Measurements from ENCODE around the gene FCRL1.

The FCRL1 gene

DNA sequence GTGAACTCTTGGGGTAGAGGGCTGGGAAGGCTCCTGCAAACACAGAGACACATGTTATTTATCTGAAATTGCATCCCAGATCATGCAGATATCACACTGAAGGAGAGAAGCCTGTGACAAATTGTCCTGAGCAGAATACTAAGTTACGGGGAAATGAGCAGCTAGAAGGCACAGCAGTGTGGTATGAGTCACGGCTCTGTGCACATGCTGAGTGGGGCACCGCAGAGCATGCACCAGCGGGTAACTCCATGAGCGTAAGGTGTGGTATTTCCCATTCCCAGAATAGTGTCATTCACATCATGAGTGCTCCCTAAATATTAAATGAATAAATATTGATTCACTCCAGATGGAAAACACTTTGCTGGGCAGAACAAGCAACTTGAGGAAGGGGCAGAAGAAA lies 21.7 kb downstream of the FCRL1 start:
- no peak for DNase-seq

DNA sequence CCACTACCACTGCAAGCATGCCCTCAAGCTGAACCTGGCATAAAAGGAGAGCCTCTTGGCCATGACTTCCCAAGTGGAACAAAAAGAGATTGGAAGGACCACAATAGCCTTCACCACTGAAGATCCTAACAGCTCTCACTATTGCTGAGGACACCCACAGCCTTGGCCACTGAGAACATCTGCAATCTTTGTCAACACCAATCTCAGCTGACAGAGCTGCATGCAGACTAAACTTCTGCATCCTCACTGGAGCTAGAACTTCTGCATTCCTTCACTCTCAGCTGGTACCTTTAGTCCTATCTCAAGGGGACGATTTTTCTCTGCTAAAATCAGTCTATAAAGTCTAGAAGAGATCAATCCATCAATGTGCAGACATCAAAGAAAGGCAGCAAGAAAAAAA lies 34.7 kb downstream of the FCRL1 start:
- no peak for DNase-seq

DNA sequence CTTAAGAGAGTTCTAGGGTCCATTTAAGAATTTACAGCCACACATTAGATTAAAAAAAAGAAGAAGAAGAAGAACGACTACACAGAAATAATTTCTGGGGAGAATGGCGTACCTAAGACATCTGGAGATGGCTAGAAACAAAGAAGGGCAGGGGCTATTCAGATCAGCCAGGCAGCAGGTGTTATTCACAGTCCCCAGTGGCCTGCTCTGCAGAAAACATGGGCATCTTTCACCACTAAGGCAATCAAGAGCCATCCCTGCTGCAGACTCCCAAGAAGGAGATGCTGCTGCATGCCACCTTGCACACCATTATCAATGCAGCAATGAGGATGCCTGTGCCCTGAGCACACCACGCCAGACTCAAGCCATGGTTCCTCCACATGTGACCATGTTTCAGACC lies 35.1 kb downstream of the FCRL1 start:
- DNase-seq: no peak

DNA sequence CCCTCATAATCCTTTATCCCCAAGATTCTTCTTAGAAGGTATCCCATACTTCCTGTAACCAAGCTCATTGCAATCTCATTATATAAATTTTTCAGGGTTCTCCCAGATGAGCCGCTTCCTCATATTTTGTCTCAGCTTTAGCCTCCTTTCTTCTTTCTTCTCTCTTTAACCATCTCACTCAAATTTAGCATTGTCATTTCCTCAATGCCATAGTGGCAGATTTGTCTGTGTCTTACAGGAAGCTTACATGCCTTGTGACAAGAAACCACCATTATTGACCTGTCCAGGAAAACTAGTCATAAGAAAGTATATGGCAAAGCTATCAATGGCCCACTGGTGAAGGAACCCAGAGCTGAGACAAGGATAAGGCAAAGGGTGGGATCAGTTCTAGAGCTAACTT lies 37.0 kb downstream of the FCRL1 start:
- no peak for DNase-seq

DNA sequence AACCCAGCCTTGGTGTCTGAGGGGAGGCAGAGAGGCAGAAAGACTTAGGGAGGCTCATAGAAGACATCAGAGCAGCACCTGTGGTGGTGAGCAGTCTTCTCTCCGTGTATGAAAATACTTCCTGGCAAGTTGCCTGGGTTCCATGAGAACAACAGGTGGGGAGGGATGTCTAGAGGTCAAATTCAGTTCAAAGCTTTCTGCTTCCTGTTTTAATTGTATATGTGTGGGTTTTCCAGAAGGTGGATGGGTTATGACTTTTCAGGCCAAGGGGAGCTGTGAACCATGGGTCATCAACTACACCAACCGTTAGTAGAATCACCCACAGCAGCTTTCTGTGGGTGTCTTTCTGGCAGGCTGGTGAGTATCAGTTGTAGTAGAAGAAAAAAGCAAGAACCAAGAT lies 38.9 kb downstream of the FCRL1 start:
- DNase-seq: no peak

DNA sequence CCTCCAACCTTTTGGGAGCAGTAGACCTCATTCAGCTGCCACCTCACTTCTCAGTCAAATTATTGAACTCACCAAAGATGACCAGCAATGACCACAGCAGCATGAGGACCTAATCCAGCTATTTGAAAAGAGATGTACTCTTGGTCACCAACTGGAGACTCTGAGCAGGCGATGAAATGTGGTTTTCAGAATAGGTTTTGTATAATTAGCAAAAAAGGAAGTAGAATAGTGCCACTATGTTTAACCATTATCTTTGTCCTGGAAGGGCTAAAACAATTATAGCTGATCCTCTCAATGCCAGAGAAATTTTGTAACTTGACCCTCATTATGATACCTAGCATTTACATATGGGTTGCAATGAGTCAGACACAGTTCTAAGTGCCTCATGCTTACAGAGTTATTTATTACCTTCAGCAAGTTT lies 42.9 kb downstream of the FCRL1 start, which contains the start of gene FCRL2:
Gene FCRL2 (minus strand): TSS at position 162 of the 421 bp plus-strand sequence. CDS start 59 bp downstream, at position 103.
- DNase-seq: no peak

DNA sequence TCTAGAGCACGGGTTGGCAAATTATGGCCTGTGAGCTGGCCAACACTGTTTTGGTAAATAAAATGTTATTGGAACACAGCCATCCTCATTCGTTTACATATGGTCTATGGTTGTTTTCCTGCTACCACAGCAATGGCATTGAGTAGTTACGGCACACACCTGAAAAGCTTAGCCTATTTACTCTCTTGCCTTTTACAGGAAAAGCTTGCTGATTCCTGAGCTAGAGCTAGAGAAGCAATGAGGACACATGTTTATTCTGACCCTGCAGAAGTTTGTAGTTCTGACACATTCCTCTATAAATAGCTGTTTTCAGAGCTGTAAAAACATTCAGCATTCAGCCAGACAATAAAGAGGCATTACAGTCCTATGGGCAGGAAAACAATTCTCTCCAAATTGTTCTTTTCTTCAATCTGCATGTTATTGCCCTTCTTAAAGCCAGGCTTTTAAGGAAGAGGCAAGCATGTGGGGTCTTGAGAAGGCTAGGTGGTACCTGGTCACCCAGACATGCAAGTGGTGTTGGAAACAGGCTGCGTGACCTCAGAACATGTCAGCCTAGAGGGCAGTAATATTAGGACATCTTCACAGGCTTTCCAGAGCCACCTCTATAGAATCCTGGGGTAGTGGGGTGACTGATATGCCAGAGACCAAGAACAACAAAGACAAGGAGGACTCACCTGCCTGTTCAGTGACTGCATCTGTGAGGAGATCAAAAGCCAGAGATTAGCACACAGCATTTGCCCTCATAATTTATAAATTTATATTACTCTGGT lies 44.6 kb downstream of the FCRL1 start:
- DNase-seq: no peak

DNA sequence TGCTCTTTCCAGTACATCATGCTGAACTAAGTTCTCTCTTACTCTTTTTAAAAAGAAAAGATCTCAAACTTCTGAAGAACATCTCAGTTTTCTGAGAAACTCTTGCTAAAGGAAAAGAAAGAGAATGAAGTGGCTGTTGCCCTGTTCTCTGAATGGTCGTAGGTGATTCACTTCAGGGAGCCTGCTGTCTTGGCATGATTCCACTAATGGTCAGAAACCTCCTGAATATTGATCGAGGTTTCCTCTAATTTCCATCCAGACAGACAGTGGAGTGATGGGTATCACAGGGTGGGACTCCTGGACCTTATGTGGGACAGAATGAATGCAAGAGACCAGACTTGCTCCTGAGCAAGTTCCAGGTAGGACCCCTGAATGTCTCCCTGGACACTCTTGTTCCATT lies 45.5 kb downstream of the FCRL1 start:
- DNase-seq: no peak

DNA sequence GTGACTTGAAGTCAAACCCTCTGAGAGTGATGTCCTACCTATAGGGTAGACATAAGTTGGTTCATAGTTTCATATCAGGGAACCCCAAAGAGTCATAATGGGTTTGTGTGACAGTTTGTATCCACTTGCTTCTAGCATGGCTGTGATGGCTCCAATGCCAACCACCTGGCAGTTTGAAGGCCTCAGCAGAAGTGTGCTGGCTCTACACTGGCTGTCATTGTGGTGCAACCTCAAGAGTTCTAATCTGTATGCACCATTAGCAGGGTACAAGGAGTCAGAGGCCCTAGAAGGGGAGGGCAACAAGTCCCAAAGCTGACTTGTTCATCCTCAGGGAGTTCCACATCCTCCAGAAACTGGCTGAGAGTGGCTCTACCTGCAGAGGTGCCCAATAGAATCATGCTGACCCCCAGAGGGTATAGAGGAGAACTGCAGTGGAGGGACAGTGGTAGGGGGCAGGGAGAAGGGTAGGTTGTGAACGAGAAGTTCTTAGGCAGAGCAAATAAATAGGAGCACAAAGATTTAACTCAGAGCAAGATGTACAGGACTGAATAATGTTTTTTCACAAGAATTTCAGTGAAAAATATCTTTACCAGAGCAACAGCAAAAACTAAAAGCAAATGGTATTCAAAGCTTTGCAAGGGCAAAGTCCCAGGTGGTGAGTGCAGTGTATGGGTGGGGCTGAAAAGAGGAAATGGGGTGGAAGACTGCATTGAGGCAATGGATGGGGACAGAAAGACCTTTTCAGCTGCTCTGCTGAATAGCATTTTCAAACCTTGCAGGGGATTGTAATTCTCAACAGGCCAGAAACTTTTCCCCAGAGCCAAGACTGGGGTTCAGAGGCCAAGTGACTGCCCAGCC lies 46.2 kb downstream of the FCRL1 start:
- DNase-seq: no peak

DNA sequence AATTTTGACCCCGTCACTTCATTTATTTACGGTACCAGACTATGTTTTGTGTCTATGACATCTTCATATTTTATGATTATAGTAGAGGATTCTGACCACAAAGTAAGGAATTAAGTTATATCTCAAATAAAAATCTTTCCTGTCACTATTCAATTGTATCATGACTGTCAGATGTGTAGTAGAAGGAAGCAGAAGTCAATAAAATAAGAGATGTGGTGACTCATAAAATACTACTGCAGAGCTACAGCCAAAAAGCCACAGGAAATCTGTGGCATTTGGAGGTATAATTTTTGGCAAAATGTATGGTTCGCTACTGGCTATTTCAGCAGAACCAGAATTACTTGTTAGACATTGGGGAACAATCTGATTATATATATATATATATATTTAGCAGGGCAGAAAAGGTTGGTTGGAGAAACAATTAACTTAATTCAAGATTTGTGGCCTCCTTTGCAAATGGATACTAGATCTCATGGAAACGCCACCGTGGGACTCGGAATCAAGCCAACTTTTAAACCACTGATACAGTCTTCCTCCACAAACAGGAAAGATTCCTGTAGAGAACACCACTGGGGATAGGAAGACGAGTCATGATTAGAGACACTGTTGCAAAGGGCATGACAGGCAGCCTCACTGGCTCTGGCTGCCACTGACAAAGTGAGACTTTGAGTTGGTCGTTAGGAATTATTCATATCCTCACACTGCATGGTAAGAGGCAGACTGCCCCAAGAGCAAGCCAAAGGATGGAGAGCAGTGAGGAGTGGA lies 48.1 kb downstream of the FCRL1 start:
- DNase-seq: no peak

DNA sequence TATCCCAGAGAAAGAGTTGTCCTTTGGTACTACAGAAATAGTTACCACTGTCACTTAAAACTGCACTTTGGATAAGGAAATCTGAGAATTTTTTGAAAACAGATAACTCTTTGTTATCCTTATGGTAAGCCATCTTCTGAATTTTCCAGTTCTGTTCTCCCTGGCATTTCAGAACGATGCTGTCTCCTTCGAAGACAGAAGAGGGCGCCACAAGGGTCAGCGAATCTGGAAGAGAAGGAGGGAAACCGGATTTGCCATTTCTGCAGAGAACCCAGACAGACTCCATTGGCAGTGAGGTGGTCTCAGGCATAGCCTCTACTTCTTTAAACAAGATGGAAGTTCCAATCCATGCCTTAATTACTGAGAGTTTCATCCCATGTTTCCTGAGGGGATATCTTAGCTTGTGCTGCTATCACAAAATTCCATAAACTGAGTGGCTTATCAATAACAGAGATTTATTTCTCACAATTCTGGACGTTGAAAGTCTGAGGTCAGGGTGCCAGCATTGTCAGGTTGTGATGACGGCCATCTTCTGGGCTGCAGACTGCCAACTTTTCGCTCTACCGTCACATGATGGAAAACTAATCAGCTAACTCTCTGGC lies 49.4 kb downstream of the FCRL1 start:
- DNase-seq: no peak

DNA sequence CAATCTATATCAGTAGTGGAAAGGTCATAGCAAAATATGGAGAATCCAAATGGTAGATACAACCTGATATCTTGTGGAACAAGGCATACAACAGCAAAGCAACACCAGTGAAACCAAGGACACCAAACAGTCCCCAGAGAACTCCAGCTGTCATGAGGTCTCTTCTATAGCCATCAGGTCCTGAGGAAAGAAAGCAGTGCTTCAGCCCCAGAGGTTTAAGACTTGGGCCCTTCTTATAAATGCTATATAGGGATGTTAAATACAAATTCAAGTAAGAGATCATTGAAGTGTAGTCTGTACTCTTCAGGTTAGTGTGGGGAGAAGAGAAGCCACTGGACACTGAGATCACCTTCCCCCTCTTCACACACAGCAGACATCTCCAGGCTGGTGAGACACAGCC lies 53.1 kb downstream of the FCRL1 start:
- no peak for DNase-seq

DNA sequence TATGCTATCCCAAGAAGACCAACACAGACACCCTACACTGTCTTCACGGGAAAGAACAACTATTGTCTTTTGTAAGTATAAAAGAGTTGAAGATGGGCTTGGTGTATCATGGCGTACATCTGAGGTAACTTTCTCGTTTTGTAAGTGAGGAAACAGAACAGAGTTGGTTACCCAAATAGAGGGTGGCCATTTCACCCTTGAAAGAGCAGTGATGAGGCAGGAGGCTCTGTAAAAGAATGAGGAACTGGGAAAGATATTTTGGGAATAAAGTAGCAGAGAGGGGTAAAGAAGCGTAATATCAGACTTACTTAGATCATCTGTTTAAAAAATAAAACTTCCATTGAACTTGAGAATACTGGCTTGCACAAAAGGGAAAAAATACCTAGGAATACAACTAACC lies 61.9 kb downstream of the FCRL1 start:
- DNase-seq: no peak

DNA sequence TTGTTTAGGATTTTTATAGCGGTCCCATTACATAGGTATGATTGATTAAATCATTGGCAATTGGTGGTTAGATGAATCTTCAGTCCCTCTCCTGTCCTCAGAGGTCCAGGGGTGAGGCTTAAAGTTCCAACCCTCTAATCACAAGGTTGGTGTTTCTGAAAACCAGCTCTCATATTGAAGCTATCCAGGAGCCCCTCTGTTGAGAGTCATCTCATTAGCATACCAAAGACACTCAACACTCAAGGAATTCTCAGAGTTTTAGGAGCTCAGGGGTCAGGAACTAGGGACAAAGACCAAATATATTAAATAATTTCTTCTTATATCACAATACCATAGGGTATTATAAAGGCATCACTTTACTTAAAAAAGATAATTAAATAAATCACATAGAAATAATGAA lies 66.3 kb downstream of the FCRL1 start:
- no peak for DNase-seq

DNA sequence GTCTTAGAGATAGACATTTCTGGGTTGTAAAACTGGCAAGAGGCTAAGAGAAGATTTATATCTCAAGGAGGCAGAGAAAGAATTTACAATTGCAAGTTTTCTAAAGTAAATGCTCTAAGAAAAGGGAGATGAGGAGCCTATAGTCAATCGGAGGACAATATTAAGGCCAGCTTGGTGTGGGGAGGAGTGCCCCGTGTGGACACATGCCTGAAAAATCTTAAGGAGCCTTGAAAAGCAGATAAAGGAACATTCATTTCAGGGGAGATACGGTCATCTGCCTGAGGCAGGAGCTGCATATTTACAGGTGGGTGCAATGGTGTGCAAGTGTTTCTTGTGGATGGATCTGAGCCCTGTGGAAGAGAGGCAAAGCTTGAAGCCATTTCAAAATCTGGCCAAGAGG lies 68.6 kb downstream of the FCRL1 start:
- no peak for DNase-seq

DNA sequence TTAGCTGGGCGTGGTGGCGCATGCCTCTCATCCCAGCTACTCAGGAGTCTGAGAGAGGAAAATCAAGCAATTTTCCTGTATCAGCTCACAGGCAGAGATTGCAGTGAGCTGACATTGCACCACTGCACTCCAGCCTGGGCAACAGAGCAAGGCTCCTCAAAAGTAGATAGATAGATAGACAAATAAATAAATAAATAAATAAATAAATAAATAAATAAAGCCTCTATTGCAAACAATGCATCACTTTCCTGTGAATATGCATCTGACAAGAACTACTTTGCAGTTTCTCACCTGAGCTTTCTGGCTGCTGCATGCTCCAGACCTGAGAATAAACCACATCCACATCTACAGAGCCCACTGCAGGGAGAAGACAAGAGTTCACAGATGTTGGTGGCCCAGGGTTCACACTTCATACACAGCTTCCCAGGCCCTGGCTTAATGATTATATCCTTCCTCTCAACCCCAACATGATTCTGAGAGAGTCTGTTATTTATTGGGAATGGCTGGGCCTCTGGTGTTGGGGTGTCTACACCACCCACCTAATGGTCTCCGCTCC lies 71.6 kb downstream of the FCRL1 start:
- DNase-seq: no peak
